Hepatocyte (in vitro differentiated cells): ENCODE results near the gene FKBP7. TPM values are rescaled to one million over a fixed set of nuclear protein-coding genes. Genes with fewer than 3 reads are reported as not detected.

ENCODE experiments used
- DNase-seq: peaks from one replicate; pipeline ENCODE4 v3.0.0-alpha.2; 2016; ENCODE audit warnings: low spot score
- H2AFZ ChIP-seq: fragments of 200-600 bp; sonication (generic); 2 replicates; pipeline ENCODE4 v1.6.0; 2016; ENCODE audit warnings: antibody characterized with exemption, mild to moderate bottlenecking
- H3K27ac ChIP-seq: fragments of 200-600 bp; sonication (generic); 2 replicates; pipeline ENCODE4 v1.5.1; 2016; ENCODE audit warnings: mild to moderate bottlenecking
- H3K27me3 ChIP-seq: fragments of 200-600 bp; sonication (generic); 2 replicates; pipeline ENCODE4 v1.6.1; 2016
- H3K36me3 ChIP-seq: fragments of 200-600 bp; sonication (generic); replicated peaks from 2 replicates; pipeline ENCODE4 v1.5.1; 2016; ENCODE audit warnings: low read depth; ENCODE audit not compliant: insufficient read depth
- H3K4me1 ChIP-seq: fragments of 200-600 bp; sonication (generic); 2 replicates; pipeline ENCODE4 v1.5.1; 2016; ENCODE audit warnings: mild to moderate bottlenecking, moderate library complexity; ENCODE audit not compliant: insufficient read depth
- H3K4me2 ChIP-seq: fragments of 200-600 bp; sonication (generic); 2 replicates; pipeline ENCODE4 v1.6.0; 2016
- H3K4me3 ChIP-seq: fragments of 200-600 bp; sonication (generic); 2 replicates; pipeline ENCODE4 v1.5.1; 2016; ENCODE audit warnings: mild to moderate bottlenecking
- H3K79me2 ChIP-seq: fragments of 200-600 bp; sonication (generic); 2 replicates; pipeline ENCODE4 v1.6.0; 2017; ENCODE audit warnings: mild to moderate bottlenecking
- H3K9me2 ChIP-seq: fragments of 200-600 bp; sonication (generic); replicated peaks from 2 replicates; pipeline ENCODE4 v1.6.0; 2017; ENCODE audit warnings: mild to moderate bottlenecking; ENCODE audit not compliant: insufficient read depth
- H3K9me3 ChIP-seq: fragments of 200-600 bp; sonication (generic); 2 replicates; pipeline ENCODE4 v1.5.1; 2016; ENCODE audit warnings: low read depth, mild to moderate bottlenecking
- H4K20me1 ChIP-seq: fragments of 200-600 bp; sonication (generic); 2 replicates; pipeline ENCODE4 v1.6.0; 2016; ENCODE audit warnings: mild to moderate bottlenecking; ENCODE audit not compliant: insufficient read depth, poor library complexity, severe bottlenecking
- EZH2 ChIP-seq: fragments of 200-600 bp; sonication (generic); IDR thresholded peaks from 2 replicates; pipeline ENCODE4 v1.6.1; 2016; ENCODE audit warnings: antibody characterized with exemption, mild to moderate bottlenecking, borderline replicate concordance
- EZH2phosphoT487 ChIP-seq: fragments of 200-600 bp; sonication (generic); IDR thresholded peaks from one replicate; pipeline ENCODE4 v1.6.1; 2018; ENCODE audit warnings: antibody characterized with exemption, mild to moderate bottlenecking, low read depth, moderate library complexity; ENCODE audit not compliant: unreplicated experiment, severe bottlenecking
- WGBS: methylation state at CpG from one replicate; pipeline ENCODE4 v1.1.6; 2016; ENCODE audit warnings: low lambda C conversion rate; ENCODE audit errors: missing lambda C conversion rate; 5-methylcytosine and 5-hydroxymethylcytosine counted together
- polyA plus RNA-seq: library from polyadenylated mRNA; unstranded; fragments of >200 nt; fragmentation: Nextera tagmentation; extraction: Ambion mirVana; gene quantifications from 2 replicates; pipeline ENCODE4 v1.2.1, GENCODE V29; 2016
- total RNA-seq: library from RNA; depleted of rRNA; stranded (reverse); fragments of >200 nt; gene quantifications from 2 replicates; pipeline ENCODE4 v1.2.3, GENCODE V29; 2014
- TF ChIP-seq, protein P1 (sequence below): fragments of 200-600 bp; sonication (generic); IDR thresholded peaks from 2 replicates; pipeline ENCODE4 v1.5.1; 2016; ENCODE audit warnings: antibody characterized with exemption, mild to moderate bottlenecking; ENCODE audit not compliant: poor library complexity

Gene FKBP7
- total and polyA plus RNA-seq, 2 experiments from 2014 or later, result 45.4 to 93.9 TPM

- DNase-seq, result no peak
- Histone ChIP-seq H3K27ac (no peak overlapping the region), H3K9me2 (no peaks in the 10 kb centered on the region), H3K4me2 (no peak overlapping the region), H2AFZ (no peak overlapping the region), H3K9me3 (no peaks in the 10 kb centered on the region), H3K4me3 (no peak overlapping the region), H3K36me3 (no peaks in the 10 kb centered on the region), H3K27me3 (no peaks in the 10 kb centered on the region), H3K4me1 (no peaks in the 10 kb centered on the region), H3K79me2 (no peaks in the 10 kb centered on the region), H4K20me1 (no peaks in the 10 kb centered on the region)
- TF ChIP-seq, protein P1, sequence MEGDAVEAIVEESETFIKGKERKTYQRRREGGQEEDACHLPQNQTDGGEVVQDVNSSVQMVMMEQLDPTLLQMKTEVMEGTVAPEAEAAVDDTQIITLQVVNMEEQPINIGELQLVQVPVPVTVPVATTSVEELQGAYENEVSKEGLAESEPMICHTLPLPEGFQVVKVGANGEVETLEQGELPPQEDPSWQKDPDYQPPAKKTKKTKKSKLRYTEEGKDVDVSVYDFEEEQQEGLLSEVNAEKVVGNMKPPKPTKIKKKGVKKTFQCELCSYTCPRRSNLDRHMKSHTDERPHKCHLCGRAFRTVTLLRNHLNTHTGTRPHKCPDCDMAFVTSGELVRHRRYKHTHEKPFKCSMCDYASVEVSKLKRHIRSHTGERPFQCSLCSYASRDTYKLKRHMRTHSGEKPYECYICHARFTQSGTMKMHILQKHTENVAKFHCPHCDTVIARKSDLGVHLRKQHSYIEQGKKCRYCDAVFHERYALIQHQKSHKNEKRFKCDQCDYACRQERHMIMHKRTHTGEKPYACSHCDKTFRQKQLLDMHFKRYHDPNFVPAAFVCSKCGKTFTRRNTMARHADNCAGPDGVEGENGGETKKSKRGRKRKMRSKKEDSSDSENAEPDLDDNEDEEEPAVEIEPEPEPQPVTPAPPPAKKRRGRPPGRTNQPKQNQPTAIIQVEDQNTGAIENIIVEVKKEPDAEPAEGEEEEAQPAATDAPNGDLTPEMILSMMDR, result no peak
- no peak for TF ChIP-seq EZH2phosphoT487
- no peak for TF ChIP-seq EZH2
- WGBS, result 81% methylated on average over 3 of the region's 3 CpGs
Observed at GRCh38 chr2:178422097-178422496, 56.3 kb downstream of the FKBP7 start.

DNA sequence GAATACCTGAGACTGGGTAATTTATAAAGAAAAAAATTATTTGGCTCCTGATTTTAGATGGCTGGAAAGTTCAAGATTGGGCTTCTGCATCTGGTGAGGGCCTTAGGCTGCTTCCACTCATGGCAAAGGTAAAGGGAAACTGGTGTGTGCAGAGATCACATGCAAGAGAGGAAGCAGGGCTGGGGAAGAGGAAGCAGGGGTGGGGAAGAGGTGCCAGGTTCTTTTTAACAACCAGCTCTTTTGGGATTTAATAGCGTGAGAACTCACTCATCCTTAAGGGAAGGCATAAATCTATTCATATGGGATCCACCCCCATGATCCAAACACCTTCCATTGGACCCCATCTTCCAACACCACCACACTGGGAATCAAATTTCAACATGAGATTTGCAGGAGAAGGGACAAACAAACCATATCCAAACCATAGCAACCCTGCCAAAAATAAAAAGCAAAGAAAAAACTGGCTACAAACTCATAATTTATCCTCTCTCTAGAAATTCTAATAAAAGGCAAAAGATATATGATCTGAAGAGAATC, 57.9 kb downstream of the FKBP7 start:
- H3K4me1 ChIP-seq, result no peaks in the 10 kb centered on the region
- H3K9me2 ChIP-seq, result no peaks in the 10 kb centered on the region
- H3K36me3 ChIP-seq, result no peaks in the 10 kb centered on the region
- TF ChIP-seq EZH2phosphoT487 (no peak), EZH2 (no peak)
- TF ChIP-seq, protein P1, result no peak
- no peak overlapping the region for H3K4me2 ChIP-seq
- H2AFZ ChIP-seq, result no peak overlapping the region
- no peaks in the 10 kb centered on the region for H3K27me3 ChIP-seq
- H4K20me1 ChIP-seq, result no peaks in the 10 kb centered on the region
- no peak overlapping the region for H3K27ac ChIP-seq
- H3K4me3 ChIP-seq, result no peak overlapping the region
- H3K79me2 ChIP-seq, result no peaks in the 10 kb centered on the region
- DNase-seq, result no peak
- no peaks in the 10 kb centered on the region for H3K9me3 ChIP-seq
- 100% methylated on average over 1 of the region's 1 CpG for WGBS

- no peaks in the 10 kb centered on the region for H3K9me2 ChIP-seq
- no peaks in the 10 kb centered on the region for H3K27me3 ChIP-seq
- TF ChIP-seq, protein P1, result peak; percentile 59
- TF ChIP-seq EZH2phosphoT487, result no peak
- 29% methylated on average over 1 of the region's 1 CpG for WGBS
- H3K36me3 ChIP-seq, result no peaks in the 10 kb centered on the region
- H4K20me1 ChIP-seq, result no peaks in the 10 kb centered on the region
- no peak overlapping the region for H3K4me2 ChIP-seq
- no peak overlapping the region for H3K4me3 ChIP-seq
- peaks cover 4% of the 10 kb centered on the region for H3K4me1 ChIP-seq
- no peak overlapping the region for H2AFZ ChIP-seq
- DNase-seq, result peak; percentile 21
- no peak overlapping the region for H3K27ac ChIP-seq
- H3K79me2 ChIP-seq, result no peaks in the 10 kb centered on the region
- no peaks in the 10 kb centered on the region for H3K9me3 ChIP-seq
Observed at GRCh38 chr2:178419123-178419522, 59.3 kb downstream of the FKBP7 start.

DNA sequence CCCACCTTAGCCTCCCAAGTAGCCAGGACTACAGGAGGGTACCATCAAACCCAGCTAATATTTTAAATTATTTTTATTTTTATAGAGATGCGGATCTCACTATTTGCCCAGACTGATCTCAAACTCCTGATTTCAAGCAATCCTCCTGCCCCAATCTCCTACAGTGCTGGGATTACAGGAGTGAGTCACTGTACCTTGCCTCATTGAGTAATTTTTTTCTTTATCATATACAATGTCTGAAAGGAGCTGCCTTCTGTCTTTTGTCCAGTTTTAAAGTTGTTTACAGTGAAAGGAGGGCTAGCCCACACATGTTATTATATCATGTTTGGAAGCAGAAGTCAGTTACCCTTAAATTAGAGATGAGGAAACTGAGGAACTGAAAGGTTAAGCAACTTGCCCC, 60.0 kb downstream of the FKBP7 start:
- DNase-seq, result no peak
- H3K4me1 ChIP-seq, result peaks cover 4% of the 10 kb centered on the region
- no peak for TF ChIP-seq EZH2phosphoT487
- TF ChIP-seq EZH2, result no peak
- TF ChIP-seq, protein P1, result no peak
- H3K4me2 ChIP-seq, result no peak overlapping the region
- H3K79me2 ChIP-seq, result no peaks in the 10 kb centered on the region
- no peak overlapping the region for H3K27ac ChIP-seq
- H3K27me3 ChIP-seq, result no peaks in the 10 kb centered on the region
- H3K4me3 ChIP-seq, result no peak overlapping the region
- no peak overlapping the region for H2AFZ ChIP-seq
- H4K20me1 ChIP-seq, result no peaks in the 10 kb centered on the region
- H3K9me3 ChIP-seq, result no peaks in the 10 kb centered on the region
- WGBS, result 81% methylated on average over 1 of the region's 1 CpG
- H3K9me2 ChIP-seq, result no peaks in the 10 kb centered on the region
- no peaks in the 10 kb centered on the region for H3K36me3 ChIP-seq
